NCI-H524 (cell line): ENCODE measurements around the gene SCAMP1.
A peak's percentile ranks its signal among the peaks of the same experiment; 100 is the strongest.

ENCODE experiments used
- DNase-seq, 2 experiments: peaks; one replicate each; lab custom pipeline; 2025; lab: John Stamatoyannopoulos, UW

The SCAMP1 gene

DNA sequence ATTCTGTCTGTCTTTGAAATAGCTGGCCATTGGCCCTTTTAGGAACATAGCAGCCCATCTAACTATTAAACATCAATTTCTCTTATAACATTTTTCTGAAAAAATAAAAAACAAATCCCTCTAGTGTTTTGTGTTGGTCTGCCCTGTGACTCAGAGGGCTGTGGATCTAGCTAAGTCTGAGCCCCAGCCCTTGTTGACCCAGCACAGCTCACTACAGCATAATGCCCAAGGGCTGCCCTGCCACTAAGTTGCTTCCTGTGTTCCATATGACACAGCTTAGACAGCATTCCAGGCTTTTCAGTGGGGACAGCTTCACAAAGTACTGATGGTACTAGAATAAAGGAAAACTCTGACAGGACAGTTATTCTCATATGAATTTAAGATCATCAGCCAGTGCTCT, 136.0 kb downstream of the SCAMP1 start:
- DNase-seq = peak in 1 of 2 experiments; percentile 13

DNA sequence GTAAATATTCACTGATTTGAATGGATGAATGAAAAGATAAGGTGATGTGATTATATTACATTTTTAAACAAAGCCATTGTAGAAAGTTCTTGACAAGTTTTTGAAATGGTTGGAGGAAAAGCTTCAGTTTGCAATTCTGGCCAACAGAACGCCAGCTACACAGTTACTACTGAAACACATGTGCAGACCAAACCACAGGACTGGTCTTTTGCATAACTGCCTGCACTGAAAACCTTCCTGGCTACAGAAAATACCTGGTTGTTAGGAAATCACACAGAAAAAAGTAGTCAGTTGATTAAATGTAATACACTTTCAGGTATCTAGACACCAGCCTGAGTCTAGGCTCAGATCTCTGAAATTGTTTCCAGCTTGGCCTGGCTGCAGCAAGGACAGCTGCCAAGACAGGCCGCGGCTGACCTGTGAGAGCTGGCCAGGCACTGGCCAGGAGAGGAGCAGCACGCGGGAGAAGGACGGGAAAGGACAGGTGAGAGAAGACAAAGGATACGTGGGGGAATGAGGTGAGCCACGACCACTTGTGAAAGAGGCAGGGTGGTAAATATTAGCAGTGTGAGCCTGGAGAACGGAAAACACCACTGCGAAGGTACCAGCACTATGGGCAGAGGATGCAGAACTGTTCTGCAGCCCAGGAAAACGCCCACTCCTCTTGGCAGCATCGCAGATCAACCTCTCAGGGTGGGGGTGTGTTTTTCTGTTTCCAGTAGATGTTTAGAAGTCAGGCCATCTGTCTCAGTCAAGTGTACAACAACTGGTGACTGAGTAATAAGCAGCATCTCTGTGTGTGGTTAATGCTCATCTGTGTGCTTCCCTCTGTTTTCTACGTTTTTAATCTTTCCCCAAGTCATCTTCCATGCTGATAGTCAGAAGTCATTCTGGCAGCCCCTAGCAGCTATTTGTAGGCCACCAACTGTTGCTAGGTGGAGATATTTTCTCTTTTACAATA, 137.4 kb downstream of the SCAMP1 start:
- peak; percentile 40 to 92 for DNase-seq

DNA sequence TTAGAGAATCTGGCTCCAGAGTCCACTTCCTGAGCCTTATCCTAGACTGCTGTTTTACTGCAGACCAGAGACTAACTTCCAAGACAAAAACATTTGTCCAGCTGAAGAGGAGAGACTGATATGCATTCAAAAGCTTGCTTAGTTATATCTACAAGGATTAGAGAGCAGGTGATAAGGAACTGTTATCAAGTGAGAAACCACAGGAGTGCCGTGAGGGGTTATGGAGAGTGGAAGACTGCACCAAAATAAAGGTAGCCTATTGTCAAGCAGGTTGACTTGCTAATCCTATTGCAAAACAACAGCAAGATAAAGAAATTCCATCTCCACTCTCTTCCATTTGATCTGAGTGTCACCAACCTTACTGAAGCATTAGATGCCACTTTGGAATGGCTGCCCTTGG, 139.1 kb downstream of the SCAMP1 start:
- no peak for DNase-seq

- peak in 1 of 2 experiments; percentile 26 for DNase-seq
Observed at GRCh38 chr5:78500028-78500427, 139.6 kb downstream of the SCAMP1 start.

DNA sequence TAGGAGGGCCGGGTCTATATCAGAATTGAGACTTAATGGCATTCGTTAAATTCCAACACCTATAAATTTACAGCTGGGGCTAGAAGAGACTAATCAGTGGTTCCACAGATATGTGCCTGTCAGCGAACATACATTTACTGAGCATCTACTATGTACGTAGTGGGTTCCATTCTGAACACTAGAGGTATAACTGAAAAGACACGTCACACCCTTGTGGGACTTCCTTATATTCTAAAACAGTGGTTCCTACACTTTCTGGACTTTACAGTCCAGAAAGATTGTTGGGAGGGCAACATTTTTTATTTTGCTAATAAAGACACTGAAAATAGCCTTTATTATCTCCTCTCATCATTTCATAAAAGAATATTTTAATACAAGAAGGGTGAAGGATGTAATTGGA, 140.5 kb downstream of the SCAMP1 start:
- no peak for DNase-seq

DNA sequence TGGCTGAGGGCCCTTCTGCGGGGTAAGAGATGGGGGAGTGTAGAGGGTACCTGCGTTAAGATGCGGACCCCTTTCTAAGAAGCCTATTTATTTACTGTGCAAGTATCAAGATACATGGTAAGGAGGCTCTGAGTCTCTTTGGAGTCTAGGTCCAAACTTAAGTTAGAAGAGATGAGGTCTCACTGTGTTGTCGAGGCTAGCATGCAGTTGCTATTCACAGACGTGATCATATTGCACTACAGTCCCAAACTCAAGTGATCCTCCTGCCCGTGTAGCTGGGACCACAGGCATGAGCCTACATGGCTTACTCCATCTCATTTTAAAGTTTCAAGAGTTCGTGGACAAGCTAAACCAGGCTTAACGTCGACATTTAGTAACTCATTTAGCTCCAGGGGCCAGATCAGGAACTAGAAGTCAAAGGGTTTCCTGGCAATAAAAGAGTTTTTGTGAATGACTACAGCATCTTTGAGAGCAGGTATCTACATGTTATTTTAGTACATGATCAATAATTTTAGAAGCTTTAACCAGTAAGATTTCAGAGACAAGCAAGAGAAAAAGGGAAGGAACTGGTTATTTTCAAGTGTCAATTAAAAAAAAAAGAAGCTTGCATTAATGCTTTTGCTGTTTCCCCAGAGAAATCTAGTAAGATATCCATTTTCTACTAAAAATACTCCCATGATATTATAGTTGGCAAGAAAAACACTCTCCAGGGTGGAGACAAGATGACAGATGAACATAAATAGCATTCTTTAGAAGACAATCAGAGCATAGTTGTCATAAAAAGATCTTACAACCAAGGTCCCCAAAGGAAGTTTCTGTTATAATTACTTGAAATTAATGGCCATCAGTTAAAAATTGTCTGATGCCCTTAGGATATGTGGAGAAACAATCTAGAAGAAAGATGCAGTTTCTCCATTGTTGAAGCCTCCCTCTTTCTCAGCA, 141.3 kb downstream of the SCAMP1 start:
- DNase-seq = no peak

DNA sequence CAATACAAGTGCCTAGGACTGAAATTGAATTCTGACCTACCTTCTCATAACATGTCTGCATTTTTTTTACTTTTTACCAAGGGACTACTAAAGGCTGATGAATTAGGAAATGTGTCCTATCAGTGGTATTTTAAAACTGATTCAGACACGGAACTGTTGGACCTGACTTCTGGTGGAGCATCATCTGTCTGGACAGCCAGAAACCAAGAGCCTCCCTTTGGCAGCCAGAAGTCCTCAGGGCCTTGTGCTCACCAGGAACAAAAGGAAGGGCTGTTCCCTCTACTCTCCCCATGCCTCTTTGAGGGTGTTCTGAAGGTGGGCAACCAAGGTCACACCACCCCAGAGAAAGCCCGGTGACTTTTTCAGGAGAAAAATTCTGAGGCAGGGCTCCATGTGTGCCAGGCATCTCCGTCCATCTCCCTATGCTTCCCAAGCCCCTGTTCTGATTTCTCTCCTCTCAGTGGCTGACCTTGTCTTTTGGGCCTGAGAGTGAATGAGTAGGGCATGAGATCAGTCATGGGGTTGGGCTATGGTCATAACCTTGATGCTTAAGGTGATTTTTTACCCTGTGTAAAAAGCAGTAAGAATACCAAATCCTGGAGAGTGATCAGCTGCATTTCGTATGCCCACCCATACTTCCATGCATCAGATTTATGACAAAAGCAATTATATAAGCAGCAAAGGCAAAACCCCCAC, 143.7 kb downstream of the SCAMP1 start:
- DNase-seq = no peak

- DNase-seq = peak; percentile 62 to 77
Observed at GRCh38 chr5:78504704-78505677, 144.6 kb downstream of the SCAMP1 start.

- DNase-seq = no peak
Observed at GRCh38 chr5:78505860-78506259, 145.4 kb downstream of the SCAMP1 start.

- DNase-seq = peak in 1 of 2 experiments; percentile 19
Observed at GRCh38 chr5:78506261-78507024, 146.0 kb downstream of the SCAMP1 start.

- DNase-seq = no peak
Observed at GRCh38 chr5:78507531-78507930, 147.1 kb downstream of the SCAMP1 start.

GRCh38 chr5:78508186-78508765, 147.9 kb downstream of the SCAMP1 start:
- DNase-seq = peak in 1 of 2 experiments; percentile 39

- peak; percentile 49 to 76 for DNase-seq
Observed at GRCh38 chr5:78509145-78509865, 148.9 kb downstream of the SCAMP1 start.

DNA sequence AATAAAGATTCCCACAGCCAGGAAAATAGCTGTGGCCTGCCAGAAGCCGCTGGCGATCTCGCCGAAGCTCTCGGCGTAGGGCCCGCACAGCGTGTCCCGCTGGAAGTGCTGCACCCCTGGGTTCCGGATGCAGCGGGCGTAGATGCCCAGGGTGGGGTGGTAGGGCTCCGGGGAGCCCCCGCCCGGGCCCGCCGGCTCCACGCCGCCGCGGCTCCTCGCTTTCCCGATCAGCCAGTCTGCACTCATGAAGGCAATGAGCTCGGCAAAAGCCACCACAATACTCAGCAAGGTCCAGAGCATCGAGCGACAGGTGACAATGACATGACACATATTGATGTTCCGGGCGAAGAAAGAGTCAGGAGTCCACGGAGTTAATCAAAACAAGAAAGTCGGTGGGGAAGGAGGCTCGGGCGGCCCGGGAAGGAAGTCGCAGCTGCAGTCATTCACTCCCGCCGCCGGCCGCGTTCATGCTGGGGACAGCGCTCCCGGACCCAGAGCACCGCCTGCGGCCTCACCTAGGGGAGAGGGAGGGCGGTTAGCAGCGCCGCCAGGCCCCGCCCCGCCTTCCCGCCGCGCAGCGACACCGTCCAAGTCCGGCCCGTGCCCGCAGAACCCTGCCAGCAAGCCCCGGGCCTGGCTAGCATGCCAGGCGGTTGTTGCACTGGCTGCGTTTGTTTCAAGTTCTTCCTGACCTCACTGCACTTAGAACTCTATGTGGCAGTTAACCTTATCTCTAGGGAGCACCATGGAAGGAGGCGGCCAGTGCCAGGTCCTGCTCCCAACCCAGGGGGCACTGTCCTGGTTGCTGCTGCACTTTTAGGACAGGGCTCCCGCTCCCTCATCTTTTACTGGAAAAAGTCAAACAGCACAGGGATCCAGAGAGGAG, 149.7 kb downstream of the SCAMP1 start:
- DNase-seq = peak in 1 of 2 experiments; percentile 44

- peak in 1 of 2 experiments; percentile 22 for DNase-seq
Observed at GRCh38 chr5:78511121-78511906, 150.9 kb downstream of the SCAMP1 start.

DNA sequence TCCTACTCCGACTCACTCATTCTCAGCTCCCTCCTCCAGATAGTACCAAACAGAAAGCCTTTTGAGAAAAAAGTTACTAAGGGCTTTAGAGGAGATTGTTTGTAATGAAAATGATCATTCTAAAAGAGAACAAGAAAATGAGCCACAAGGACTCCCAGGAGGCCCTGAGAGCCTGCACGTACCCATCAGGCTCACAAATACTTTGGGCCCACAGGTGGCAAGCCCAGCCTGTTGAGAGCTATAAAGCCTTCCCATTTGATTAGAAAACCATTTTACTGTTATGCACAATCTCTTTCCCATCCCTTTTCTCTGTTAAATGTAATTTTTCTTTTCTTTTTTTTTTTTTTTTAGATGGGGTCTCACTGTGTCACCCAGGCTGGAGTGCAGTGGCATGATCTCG, 152.0 kb downstream of the SCAMP1 start:
- no peak for DNase-seq

DNA sequence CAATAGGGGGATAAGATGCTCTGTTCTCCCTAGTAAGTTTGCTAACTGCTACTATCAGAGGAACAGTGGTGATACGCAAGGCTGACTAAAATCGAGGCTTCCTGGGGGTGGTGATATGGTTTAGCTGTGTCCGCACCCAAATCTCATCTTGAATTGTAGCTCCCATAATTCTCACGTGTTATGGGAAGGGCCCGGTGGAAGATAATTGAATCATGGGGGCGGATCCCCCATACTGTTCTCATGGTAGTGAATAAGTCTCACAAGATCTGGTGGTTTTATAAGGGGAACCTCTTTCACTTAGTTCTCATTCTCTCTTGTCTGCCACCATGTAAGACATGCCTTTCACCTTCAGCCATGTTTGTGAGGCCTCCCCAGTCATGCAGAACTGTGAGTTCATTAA, 153.0 kb downstream of the SCAMP1 start:
- DNase-seq = no peak
